ENCODE data around the gene NDUFAF7.
A peak's percentile ranks its signal among the peaks of the same experiment; 100 is the strongest.

Gene NDUFAF7

GRCh38 chr2:37232131-37232933 lies 874 bp downstream of the NDUFAF7 start:
- DNase-seq (ENCODE audit: low read depth), result peak; percentile 54
- H3K4me3 ChIP-seq (ENCODE audit: control insufficient read depth, low read depth, low read length), result peak overlapping the region; percentile 98
- no peak for TF ChIP-seq CTCF (conservative IDR thresholded peaks at IDR 0.05; ENCODE audit: control insufficient read depth, insufficient read depth, low read depth, low read length)

GRCh38 chr2:37243435-37243834 lies 12.0 kb downstream of the NDUFAF7 start:
- no peak overlapping the region for H3K4me3 ChIP-seq (ENCODE audit: control insufficient read depth, low read depth, low read length)
- no peak for DNase-seq (ENCODE audit: low read depth)
- TF ChIP-seq CTCF (conservative IDR thresholded peaks at IDR 0.05; ENCODE audit: control insufficient read depth, insufficient read depth, low read depth, low read length), result no peak

- TF ChIP-seq CTCF (conservative IDR thresholded peaks at IDR 0.05; ENCODE audit: control insufficient read depth, insufficient read depth, low read depth, low read length), result no peak
- DNase-seq (ENCODE audit: low read depth), result no peak
- H3K4me3 ChIP-seq (ENCODE audit: control insufficient read depth, low read depth, low read length), result no peak overlapping the region
Observed at GRCh38 chr2:37244017-37244416, 12.6 kb downstream of the NDUFAF7 start.

GRCh38 chr2:37244755-37245154 lies 13.3 kb downstream of the NDUFAF7 start:
- DNase-seq (ENCODE audit: low read depth), result no peak
- TF ChIP-seq CTCF (conservative IDR thresholded peaks at IDR 0.05; ENCODE audit: control insufficient read depth, insufficient read depth, low read depth, low read length), result no peak

GRCh38 chr2:37246205-37246604 lies 14.7 kb downstream of the NDUFAF7 start:
- TF ChIP-seq CTCF (conservative IDR thresholded peaks at IDR 0.05; ENCODE audit: control insufficient read depth, insufficient read depth, low read depth, low read length), result no peak
- H3K4me3 ChIP-seq (ENCODE audit: control insufficient read depth, low read depth, low read length), result no peak overlapping the region
- no peak for DNase-seq (ENCODE audit: low read depth)

More at GRCh38 chr2:37244755-37245154, 13.3 kb downstream of the NDUFAF7 start:
- no peak overlapping the region for H3K4me3 ChIP-seq (ENCODE audit: control insufficient read depth, low read depth, low read length)

- DNase-seq (ENCODE audit: low read depth), result peak; percentile 5
- TF ChIP-seq CTCF (conservative IDR thresholded peaks at IDR 0.05; ENCODE audit: control insufficient read depth, insufficient read depth, low read depth, low read length), result no peak
Observed at GRCh38 chr2:37250869-37251740, 19.6 kb downstream of the NDUFAF7 start.

More at GRCh38 chr2:37250869-37251740, 19.6 kb downstream of the NDUFAF7 start:
- H3K4me3 ChIP-seq (ENCODE audit: control insufficient read depth, low read depth, low read length), result no peak overlapping the region

All from fibroblast of mammary gland (primary cell).